HG03378 (cell line): ENCODE results near the gene LRRC8E.

Experiments used
- ATAC-seq: cut with Tn5 transposase; IDR thresholded peaks from one replicate; pipeline ENCODE4 v1.9.1; 2021; ENCODE audit warnings: mild to moderate bottlenecking, moderate library complexity; ENCODE audit not compliant: unreplicated experiment

Gene LRRC8E

DNA sequence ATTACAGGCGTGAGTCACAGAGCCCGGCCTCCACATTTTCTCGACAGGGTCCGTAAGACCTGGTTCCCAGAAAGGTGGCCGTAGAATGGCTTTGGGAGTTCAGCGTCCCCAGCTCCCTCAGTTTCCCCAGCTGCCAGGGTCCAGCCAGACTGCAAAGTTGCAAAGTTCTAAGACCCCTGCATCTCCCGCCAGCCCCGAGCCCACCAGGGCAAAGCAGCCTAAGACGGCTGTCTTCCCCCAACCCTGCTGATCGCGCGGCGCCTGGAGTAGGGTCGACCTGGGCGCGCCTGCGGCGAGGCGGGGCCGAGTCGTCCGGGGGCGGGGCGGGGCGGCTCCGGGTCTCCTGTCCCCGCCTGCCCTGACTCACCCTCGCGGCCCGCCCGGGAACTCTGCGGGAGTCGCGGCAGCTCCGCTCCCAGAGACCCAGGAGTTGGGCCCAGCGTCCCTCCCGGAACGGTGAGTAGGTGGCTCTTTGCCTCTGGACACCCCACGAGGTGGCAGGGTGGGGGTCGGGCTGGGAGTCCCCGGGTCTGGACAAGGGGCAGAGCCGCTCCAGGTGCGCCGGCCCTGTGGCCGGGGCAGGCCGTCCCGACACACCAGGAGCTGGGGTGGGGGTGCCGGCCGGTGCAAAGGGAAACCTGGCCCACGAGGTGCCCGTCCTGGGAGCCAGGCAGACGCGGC is at the start of gene LRRC8E:
TSS of gene LRRC8E (plus strand) at position 366 of the 681 bp plus-strand sequence. CDS start 7,094 bp downstream, outside the sequence.
- no peak for ATAC-seq

- ATAC-seq: no peak
Observed at GRCh38 chr19:7839476-7839875, 48.8 kb upstream of the LRRC8E start.

- ATAC-seq: no peak
Observed at GRCh38 chr19:7840629-7841028, 47.7 kb upstream of the LRRC8E start.

DNA sequence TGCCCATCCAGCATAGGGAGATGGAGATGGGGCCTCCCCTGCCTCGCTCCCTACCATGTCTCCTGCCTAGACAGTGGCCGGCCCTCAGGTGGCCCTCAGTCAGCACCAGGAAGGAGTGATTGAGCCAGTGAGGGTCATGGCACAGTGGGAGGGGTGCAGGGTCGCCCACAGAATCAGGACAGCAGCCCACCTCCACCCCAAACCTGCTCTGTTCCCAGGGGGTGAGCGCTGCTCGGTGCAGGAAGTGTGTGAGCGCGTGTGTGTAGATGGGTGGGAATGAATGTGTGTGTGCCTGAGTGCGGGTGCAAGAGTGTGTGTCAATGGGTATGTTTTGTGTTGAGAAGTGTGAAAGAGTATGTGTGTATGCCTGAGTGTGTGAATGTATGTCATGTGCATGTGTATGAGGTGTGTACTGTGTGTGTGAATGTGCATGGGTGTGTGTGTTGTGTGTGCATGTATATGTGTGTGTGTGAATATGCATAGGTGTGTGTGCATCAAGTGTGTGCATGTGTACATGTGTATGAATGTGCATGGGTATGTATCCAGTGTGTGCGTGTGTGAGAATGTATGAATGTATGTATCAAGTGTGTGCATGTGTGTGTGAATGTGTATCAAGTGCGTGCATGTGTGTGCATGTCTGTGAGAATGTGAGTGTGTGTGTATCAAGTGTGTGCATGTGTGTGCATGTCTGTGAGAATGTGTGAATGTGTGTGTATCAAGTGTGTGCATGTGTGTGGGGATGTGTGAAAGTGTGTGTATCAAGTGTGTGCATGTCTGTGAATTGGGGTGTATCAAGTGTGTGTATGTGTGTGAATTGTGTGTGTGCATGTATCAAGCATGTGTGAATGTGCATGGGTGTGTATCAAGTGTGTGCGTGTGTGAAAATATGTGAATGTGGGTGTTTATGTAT is 46.3 kb upstream of the LRRC8E start:
- no peak for ATAC-seq

DNA sequence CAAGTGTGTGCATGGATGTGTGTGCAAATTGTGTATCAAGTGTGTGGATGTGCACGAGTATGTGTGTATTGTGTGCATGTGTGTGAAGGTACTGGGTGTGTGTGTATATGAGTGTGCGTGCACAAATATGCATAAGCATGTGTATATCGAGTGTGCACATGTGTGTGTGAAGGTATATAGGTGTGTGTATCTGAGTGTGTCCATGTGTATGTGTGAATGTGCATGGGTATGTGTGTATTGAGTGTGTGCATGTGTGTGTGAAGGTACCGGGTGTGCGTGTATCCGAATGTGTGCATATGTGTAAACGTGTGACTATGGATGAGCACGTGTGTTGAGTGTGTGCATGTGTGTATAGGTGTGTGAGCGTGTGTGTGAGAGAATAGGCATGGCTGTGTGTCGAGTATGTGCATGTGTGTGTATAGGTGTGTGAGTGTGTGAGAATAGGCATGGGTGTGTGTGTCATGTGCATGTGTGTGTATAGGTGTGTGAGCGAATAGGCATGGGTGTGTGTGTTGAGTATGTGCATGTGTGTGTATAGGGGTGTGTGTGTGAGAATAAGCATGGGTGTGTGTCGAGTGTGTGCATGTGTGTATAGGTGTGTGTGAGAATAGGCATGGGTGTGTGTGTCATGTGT is 45.5 kb upstream of the LRRC8E start:
- ATAC-seq: no peak

DNA sequence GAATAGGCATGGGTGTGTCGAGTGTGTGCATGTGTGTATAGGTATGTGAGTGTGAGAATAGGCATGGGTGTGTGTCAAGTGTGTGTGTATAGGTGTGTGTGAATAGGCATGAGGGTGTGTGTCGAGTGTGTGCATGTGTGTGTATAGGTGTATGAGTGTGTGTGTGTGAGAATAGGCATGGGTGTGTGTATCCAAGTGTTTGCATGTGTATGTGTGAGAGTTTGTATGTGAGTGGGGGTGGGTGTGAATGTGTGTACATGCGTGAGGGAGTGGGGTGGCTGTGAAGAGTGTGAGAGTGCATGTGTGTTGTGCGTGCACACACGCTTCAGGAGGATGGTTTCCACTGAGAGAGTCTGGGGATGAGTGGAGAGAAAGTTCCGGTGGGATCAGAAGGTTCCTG is 44.8 kb upstream of the LRRC8E start:
- ATAC-seq: no peak

- no peak for ATAC-seq
Observed at GRCh38 chr19:7844405-7844804, 43.9 kb upstream of the LRRC8E start.

DNA sequence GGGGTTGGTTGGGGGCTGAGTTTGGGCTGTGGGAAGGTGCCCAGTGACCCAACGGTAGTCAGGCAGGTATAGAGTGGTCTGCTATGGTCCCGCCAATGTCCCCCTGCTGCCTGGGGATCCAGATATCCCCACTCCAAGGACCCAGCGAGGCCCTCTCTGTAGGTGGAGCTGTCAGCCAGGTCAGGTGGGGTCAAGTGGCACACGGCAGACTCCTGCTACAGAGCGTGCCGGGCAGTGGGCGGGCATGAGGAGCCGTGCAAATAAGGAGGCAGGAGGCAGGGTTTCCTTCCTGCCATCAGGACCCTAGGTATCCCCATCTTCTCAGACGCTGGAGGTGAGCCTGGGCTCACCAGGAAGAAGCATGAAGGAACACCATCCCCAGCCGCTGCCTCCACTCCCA is 43.4 kb upstream of the LRRC8E start:
- no peak for ATAC-seq

GRCh38 chr19:7845390-7846154 is 42.7 kb upstream of the LRRC8E start:
- ATAC-seq: no peak

GRCh38 chr19:7846155-7846646 is 42.1 kb upstream of the LRRC8E start:
- ATAC-seq: no peak

DNA sequence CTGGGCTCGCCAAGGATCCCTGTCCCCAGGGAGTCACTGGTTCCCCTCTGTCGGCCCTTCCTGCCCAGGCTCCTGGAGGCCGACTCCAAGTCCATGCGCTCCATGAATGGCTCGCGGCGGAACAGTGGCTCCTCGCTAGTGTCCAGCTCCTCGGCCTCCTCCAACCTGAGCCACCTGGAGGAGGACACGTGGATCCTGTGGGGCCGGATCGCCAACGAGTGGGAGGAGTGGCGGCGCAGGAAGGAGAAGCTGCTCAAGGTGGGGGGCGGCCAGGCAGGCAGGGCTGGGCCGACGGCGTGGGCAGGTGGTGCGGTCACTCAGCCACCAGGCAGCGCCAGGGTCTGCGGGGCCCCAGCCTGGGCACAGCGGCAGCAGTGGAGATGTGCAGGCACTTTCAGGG is 40.6 kb upstream of the LRRC8E start:
- no peak for ATAC-seq

DNA sequence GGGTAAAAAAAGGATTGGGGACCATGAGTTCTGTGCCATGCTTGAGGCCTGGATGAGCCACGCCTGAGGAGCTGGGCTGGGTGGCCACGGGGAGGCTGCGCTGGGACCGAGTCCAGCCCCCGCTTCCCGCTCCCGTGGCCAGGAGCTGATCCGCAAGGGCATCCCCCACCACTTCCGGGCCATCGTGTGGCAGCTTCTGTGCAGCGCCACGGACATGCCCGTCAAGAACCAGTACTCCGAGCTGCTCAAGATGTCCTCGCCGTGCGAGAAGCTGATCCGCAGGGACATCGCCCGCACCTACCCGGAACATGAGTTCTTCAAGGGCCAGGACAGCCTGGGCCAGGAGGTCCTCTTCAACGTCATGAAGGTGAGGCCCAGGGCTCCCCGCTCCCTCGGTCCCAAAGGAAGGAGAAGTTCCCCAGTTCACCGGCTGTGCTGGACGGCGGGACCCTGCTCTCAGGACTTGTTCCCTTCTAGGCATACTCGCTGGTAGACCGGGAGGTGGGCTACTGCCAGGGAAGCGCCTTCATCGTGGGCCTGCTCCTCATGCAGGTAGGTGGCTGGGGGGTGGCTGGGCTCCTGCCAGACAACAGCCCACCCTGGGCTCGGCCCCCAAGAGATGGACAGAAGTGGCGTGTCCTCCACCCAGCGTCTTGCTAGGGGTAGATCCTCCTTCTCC is 39.4 kb upstream of the LRRC8E start:
- no peak for ATAC-seq

- no peak for ATAC-seq
Observed at GRCh38 chr19:7849631-7849999, 38.7 kb upstream of the LRRC8E start.

DNA sequence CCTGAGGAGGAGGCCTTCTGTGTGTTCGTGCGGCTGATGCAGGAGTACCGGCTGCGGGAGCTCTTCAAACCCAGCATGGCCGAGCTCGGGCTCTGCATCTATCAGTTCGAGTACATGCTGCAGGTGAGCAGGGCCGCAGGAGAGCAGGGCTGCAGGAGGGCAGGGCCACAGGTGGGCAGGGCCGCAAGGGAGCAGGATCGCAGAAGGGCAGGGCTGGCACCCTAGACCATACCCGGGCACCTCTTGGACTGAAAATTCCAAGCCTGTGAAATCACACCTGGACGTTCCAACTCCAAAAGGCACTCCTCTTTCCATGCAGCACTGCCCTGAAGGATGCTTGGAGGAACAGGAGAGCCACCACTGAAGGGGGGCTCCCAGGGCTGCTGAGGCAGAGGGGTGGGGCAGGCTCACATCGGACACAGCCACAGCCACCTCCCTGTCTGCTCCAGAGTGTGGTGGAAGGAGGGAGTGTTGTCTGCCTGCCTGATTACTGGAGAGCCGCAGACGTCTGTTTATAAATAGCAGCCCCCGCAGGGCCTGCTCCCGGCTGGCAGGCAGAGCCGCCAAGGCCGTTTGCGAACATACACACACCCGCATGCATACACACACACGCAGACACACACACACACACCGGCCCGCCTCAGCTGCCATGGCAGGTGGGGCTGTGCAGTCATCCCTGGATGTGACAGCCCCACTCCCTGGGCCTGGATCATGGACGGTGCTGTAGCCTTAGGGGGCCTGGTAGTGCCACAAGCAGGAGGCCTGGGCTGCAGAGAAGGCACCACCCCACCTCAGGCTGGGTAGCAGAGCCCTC is 38.1 kb upstream of the LRRC8E start:
- ATAC-seq: no peak

DNA sequence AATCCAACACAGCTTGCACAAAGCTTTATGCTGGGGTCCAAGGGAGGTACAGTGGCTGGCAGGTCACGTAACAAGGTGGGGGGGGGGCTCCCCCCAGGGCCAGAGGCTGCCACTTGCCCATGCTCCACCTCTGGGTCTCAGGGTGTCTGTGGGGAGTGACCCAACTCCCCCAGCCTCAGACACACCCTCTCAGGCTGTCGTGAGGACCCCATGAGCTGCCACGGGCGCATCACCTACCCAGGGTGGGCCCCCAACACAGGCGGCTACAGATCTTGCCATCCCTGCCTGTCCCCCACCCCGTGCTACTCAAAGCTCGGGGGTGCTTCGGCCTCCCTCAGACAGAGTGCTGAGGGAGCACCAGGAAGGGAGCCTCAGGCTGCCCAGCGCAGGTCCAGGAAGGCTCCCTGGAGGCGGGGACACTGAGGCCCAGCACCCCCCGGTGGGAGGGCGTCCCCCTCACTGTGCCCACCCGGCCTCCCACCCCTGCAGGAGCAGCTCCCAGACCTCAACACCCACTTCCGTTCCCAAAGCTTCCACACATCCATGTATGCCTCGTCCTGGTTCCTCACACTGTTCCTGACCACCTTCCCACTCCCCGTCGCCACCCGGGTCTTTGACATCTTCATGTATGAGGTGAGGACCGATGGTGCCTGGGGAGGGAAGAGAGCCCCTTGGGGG is 37.2 kb upstream of the LRRC8E start:
- ATAC-seq: no peak

DNA sequence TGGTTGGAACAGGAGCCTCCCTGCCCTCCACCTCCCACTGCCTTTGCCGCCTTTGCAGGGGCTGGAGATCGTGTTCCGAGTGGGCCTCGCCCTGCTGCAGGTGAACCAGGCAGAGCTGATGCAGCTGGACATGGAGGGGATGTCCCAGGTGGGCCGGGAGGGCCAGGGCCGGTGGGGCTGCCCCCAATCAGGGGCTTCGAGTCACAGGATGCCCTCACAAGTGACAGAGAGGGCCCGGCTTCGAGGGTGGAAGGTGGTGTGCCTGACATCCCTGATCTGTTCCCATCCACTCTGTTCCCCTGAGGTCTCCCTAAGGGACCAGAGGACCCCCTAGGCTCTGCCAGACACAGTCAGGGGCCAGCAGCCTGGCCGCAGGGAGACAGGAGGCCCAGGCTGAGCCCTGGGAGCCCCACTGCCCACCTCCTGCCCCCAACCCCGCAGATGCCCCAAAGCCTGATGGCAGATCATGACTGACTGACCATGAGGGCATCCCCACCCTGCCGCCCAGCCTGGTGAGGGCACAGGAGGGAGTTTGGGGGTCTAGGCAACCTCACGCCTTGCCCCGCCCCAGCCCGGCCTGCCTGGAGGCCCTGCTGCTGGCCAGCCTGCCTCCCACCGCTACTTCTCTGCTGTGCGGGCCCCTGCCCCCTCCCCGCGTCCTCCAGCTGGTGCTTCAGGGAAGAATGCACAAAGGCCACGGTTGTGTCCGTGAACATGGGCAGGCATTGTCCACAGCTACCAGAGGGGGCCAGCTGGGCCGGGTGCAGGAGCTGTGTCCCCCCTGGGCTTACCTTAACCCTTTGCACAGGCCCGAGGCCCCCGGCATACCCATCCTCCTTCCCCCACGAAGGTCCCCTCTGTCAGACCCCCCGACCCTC is 36.4 kb upstream of the LRRC8E start:
- ATAC-seq: no peak

GRCh38 chr19:7852851-7853769 is 35.2 kb upstream of the LRRC8E start:
- ATAC-seq: no peak
